NCI-H526 (cell line): Measurements from ENCODE around the gene THSD7B.
"Not testable (repeated sequence)": the region's sequence is repeated elsewhere in the genome, so short reads cannot be mapped to it uniquely, and the experiment has no call there.

Experiments
- DNase-seq, 2 experiments: peaks; one replicate each; lab custom pipeline; 2025; lab: John Stamatoyannopoulos, UW

THSD7B gene

DNA sequence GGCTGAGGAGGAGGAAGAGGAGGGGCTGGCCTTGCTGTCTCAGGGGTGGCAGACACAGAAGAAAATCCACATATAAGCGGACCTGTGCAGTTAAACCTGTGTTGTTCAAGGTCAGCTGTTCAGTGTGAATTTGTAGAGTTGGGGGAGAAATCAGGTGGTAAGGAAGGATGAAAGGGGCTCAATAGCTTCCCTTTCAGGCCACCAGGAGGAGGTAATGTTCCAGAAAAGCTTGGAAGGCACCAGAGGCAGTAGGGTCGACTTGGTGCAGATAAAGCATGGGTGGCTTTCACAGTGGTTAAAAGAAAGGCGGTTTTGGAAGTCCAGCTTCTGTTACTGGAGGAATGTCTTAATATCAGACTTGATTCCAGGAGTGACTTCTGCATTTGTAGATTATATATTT, 167.4 kb downstream of the THSD7B start:
- DNase-seq = peak; percentile 9 to 60

DNA sequence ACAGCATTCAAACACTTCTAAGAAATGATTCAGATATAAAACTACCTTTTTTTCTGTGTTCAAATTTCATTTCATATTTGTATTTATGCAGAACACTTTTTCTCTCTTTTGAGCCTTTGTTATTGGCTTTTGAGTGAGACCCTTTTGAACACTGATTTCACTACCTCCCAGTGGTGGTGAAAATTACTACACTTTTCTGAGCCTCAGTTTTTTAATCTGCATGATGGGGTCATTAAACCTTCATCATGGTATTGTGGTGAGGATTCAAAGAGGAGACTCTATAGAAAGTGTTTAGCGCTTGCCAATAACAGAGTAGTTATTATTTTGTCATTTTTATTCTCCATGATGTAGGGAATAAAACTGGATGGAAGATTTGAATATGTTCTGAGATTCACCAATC, 169.8 kb downstream of the THSD7B start:
- no peak for DNase-seq

DNA sequence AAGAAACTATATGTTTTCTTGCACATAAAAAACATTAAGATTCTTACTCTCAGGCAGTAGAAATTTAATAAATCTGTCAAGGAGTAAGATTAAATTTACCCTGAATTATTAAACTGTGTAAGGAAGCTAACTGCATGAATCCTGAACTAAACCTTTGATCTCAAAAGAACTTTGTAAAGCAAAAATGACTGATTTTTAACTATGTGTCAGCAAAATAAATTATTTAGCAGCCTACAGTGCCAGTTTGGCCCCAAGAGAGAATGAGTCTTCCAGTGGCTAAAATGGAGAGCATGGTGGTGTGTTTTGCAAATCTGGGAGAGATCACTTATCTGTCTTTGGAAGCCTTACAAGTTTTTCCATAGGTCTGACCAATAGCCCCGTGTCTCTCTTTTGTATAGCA, 190.7 kb downstream of the THSD7B start:
- DNase-seq = no peak

DNA sequence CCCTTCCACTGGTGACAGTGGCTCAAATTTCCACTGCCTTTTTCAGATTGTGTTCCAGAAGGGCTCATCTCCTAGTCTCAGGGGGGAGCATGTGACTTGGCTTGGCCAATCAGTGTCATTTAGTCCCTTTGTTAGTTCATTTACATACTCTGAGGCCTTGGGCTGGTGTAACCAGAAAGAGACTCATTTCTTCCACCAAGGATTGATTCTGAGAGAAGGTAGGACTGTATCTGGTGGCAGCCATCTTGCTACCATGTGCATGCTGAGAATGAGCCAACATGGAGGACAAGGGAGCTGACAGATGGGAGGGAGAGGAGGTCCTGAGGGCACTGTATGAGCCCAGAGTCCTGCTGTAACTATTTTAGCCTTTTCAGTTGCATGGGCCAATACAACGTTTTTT, 191.7 kb downstream of the THSD7B start:
- no peak for DNase-seq

DNA sequence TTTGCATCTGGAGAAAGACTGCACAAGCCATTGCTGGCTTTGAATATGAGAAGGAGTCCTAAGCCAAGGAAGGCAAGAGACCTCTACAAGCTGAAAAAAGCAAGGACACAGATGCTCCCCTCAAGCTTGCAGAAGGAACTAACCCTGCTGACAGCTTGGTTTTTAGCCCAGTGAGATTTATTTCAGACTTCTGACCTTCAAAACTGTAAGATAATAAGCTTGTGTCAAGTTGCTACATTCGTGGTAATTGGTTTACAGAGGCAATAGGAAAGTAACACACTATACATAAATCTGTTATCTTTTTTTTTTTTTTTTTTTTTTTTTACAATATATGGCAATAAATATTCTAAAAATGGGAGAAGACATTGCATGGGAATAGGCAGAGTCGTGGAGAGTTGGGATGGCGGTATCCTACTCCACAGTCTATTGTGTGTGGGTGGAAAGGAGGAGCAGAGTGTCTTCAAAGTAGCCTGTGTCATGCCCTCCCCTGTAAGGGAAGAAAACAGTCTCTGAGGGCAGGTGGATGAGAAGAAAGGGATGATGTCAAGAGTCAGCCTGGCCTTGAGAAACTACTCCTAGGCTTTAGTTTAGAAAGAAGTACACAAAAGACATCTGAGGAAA, 196.9 kb downstream of the THSD7B start:
- DNase-seq = no peak

DNA sequence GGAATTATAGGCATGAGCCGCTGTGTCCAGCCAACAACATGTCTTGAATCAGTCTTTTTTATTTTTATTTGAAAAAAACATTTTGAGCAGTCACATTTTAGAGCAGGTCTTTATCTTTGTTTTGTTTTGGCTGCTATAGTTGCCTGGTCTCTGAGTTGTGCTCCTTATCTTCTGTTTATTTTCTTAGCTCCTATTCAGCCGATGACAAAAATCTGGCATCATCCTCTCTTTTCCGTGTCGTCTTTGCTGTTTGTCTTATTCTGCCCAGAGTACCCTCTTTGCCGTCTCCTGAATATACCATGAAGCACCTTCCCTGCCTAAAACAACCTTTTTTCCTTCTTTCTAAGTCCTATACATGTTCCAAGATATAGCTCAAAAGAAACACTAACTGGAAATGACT, 201.1 kb downstream of the THSD7B start:
- DNase-seq = no peak

DNA sequence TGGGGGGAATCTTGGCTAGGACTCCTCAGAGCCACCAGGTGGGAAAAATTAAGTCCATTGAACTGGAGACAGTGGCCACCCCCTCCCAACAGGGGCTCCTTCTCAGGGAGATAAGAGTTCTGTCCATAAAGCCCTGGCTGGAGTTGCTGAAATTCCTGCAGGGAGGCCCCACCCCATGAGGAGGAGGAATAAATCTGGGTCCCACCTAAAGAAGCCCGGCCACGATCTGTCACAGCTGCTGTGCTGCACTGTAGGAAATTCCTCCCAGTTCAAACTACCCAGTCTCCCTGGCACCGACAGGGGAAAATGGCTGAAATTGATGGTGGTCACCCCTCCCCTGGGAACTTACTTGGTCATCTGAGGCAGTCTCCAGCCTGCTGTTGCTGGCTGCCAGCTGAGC, 215.0 kb downstream of the THSD7B start:
- no peak for DNase-seq

DNA sequence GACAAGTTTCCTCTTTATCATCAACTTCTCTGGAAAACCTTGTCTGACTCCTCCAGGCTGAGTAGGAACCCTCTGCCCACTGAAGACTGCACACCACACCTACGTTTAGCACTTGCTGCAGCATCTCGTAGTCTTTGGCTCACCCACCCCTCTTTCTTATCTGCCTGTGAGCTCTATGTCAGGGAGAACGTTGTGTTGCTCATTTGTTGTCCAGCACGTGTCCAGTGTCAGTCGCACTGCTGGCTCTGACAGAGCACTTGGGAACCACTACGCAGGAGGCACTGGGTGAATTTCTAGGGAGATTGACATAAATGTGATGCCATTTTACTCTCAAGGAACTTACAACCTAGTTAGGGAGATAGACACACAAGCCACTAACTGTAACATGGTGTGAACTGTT, 216.3 kb downstream of the THSD7B start:
- not testable (repeated sequence) for DNase-seq

DNA sequence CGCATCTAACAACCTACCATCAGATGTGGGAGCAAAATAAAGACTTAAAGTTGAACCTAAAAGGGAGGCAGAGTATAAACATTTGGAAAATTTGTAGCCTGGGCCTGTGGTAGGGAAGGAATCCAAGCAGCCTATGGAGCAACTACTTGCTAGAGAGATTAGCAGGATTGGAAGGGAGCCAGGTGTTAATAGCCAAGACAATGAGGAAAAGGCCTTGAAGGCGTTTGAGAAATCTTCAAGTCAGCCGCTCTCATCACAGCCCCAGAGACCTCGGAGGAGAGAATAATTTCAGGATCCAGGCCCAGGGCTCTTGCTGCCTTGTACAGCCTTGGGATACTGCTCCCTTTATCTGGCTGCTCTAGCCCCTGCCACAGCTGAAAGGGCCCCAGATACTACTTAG, 219.7 kb downstream of the THSD7B start:
- no peak for DNase-seq

DNA sequence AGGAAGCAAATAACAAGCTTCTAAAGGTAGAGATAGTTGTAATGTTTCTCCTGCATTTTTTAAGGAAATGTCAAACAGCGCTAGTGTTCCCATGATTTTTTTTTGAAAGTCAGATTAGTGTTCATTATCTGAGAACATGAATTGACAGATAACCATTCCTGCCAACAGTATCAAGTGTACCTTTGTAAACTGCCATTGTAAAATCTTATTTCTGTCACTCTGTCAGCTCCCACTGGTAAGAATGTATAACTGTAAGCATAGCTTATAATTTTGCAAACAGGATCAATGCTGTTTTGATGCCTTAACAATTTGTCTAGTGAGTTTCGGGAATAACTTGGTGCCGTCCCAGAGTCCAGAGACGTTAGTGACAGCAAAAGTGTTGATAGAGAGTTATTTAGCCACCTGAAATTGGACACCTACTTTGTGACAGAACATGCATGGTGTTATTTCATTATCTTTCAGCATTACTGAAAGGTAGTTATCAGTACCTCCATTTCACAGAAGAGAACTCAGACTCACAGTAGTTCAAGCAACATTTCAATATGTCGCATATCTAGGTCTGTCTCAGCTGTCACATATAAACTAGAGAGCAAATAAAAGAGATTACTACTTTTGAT, 221.4 kb downstream of the THSD7B start:
- no peak for DNase-seq

DNA sequence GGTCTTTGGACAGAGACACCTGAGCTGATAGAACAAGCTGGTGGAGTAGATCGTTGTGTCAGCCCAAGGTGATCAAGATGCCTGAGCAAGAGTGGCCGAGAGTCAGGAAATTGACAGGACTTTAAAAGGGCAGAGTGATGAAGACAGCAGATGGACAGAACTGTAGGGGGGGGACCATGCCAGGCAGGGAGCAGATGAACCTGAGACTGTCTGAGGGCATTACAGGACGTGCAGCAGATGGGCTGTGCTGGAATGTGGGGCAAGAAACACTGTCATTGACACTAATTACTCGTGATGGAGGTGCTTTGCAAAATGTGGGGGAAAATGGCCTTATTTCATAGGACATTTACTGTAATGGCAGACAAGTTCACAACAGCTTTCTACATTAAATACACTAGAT, 225.0 kb downstream of the THSD7B start:
- DNase-seq = no peak

DNA sequence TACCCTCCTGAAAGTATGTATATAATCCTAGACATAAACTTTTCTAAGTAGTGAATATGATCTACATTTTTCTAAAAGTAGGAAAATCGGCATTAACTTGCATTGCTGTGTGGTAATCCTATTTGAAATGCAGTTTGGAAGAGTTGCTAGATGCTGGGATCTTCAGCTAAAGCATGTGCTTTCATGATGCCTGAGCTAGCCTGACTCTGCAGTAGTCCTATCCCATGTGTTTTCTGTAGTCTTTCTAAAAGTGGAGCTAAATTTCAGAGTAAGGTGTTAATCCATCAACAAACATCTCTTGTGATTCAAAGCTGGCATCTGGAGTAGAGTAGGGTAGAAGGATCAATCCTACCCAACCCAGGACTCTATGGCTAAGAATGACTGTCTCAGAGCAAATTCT, 229.4 kb downstream of the THSD7B start:
- DNase-seq = no peak

DNA sequence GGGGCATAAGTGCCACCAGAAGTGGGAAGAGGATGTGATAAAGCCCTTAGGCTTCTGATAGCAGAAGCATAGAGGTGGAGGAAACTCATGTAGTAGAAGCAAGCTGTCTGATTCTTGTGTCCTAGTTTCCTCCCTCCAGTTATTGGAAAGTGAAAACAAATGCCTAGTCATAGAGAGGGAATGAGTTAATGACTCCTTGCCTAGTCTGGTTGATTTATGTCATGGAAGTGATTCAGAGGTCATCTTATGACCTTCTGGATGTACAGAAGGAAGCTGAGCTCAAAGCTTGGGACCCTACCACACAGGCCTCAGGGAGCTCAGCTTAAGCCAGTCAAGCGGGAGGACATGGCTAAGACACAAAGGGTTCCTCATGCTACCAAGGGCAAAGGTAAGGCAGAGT, 232.2 kb downstream of the THSD7B start:
- no peak for DNase-seq

DNA sequence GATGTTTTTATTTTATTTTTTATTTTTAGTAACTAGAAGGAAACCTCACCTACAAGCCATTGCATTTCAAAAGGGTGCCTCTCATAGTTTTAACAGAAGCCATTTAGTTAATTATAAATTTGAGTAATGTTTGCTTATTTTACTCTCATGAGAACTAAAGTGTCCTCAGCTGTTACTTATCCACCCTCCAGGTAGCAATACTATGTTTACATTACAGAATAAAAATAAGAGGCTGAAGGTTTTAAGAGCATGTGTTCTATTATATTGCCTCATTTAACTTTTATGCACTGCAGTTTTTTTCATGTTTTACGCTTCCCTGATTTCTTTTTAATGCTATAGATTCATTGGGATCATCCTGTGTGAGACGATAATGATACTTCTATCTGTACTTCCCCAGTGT, 235.5 kb downstream of the THSD7B start:
- no peak for DNase-seq

DNA sequence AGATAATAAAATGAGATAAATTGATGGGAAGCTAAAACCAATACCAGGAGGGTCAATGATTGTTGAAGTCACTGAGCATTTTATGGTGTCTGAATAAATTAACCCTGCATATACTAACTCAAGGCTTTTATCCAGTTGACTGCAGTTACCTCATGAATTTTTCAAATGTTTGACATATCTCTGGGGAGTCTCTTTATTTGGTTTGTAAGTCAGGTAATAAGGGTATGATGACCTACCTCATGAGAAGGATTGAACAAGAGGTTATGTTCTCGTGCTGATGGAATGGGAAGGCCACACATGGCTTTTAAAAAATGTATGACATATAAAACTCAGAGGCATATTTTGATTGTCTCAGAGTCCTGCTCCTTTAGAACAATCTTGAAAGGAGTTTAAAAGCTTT, 237.6 kb downstream of the THSD7B start:
- DNase-seq = no peak

DNA sequence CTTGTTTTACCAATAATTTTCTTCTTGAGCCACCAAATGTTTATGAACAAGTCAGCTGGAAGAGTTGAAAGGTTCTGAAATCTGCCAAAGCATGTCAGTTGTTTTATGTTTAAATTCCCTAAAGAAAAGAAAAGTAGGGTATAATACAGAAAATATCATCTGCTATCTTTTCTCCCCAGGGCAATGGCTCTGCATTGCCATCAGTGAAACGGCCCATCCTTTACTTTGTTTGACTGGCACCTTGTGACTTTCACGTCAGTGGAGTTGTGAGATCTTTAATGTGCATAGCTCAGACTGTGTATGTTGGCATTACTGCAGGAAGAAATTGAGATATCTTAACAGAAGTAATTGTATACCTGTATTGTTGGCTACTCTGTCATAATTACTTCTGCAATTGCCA, 239.9 kb downstream of the THSD7B start:
- no peak for DNase-seq

DNA sequence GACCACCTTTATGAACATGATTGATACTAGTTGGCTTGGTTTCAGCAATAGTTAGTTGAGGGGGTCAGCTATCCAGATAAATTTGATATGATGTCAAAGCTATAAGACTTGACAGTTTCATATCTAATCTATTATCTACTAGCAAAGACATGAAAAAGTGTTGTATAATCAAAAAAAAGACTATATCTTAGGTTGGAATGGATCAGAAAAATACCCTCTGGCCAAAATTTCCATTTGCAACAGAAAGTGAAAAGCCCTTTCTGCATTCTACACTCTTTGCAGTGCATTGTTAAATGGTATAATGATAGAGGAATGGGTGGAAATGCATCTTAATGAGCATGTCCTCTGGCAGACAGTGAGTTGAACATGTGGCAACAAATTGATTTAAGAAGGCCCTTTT, 242.6 kb downstream of the THSD7B start:
- no peak for DNase-seq

DNA sequence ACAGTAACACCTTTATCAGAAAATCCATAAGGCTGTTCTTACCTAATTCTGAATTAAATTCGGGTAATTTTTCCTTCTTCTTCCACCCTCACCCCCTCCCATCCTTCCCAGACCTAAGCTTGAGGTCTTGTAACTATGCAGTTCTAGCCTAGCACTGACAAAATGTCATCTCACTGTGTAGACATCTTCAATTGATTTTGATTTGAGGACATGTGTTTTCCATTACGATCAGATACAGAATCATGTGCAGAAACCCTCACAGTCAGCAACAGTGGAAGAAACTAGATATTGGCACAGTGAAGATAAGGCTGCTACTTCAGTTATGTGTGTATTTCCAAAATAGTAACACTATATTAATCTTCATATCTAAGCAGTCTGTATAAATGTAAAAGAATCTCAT, 244.6 kb downstream of the THSD7B start:
- no peak for DNase-seq

DNA sequence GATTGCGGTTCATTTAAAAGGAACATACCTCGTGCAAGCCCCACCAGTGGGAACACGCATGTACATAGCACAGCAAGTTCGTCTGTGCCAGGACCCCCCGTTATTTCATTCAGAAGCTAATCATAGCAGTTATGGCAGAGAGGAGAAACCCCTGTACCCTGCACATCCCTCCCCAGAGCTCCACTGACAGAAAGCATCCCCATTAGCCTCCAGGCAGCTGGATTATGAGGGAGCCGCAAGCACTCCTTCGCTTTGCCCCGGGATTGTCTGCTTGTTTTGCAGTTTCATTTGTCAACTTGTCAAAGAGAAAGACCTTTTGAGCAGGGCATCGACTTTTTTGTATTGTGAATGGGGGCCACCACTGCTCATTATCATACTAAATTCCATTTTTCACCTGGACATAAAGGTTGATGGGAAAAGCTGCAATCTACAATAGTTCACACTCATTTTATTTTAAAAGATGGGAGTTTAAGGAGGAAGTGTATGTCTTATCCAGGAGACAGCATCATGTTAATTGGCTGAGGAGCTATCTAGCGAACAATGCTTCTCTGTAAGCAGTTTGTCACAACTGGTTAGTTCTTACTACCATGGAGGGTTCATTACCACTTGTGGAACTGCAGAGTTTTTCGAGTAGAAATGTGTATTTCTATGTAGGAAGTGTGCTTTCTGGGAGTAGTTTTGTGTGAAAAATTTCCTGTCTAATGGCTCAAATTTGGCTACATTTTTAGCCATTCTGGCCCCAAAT, 255.3 kb downstream of the THSD7B start:
- DNase-seq = no peak

DNA sequence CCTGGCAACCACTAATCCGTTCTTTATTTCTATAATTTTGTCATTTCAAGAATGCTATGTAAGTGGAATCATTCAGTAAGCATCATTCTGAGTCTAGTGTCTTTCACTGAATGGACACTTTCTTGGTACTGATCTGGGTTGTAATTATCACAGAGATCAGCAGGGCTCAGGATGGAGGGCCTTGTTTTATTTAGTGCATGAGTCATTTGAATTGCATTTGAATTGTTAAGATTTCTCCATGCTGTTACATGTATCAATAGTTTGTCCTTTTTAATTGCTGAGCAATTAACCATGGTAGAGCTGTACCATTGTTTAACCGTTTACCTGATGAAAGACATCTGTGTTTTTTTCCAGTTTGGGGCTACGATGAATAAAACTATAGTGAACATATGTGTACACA, 256.4 kb downstream of the THSD7B start:
- no peak for DNase-seq

DNA sequence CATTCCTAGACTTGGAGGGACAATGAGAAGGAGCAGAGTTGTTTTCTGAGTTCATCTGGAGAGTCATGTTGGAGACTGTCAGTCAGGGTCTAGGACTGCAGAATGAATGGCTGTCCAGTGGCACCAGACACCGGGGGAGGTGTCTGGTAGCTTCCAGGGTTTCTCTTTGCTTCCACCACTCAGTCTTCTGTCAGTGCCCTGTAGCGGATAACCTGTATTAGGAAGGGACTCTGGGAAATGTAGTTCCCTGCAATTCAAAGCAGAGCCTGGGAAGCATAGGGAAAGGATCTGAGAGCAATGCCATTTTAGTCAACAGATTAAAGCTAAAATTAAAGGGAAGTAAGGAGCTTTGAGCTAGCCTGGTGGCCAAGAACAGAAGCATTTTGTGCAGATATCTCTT, 257.9 kb downstream of the THSD7B start:
- no peak for DNase-seq

DNA sequence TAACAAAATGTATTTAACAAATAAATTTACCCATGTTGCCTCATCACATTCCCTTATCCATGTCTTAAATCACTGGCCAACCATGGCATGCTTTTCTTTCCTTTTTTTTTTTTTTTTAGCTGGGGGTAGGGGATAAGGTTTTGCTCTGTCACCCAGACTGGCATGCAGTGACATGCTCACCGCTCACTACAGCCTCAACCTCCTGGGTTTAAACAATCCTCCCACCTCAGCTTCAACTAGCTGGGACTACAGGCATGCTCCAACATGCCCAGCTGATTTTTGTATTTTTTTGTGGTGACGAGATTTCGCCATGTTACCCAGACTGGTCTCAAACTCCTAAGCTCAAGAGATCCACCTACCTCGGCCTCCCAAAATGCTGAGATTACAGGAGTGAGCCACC, 266.4 kb downstream of the THSD7B start:
- no peak for DNase-seq

DNA sequence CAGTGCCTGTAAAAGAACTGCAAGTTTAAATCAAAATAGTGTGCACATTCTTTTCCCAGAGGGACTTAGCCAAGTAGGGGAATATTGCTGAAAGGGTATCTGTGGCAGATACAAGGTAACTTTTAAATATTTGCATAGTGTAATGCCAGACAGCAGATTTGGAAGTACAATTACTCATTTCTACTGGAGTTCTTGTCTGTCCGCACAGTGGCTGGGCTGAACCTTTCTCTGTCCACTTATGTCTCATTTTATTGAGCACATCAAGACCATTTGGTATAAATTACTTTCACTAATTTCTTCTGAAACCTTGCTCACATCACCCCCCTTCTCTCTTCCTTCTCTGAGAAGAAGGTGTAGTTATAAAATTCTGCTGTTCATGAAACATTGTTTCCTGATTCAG, 271.3 kb downstream of the THSD7B start:
- DNase-seq = peak; percentile 6 to 60
